Caco-2 (cell line): ENCODE measurements around the gene USP37. TPM values are rescaled to one million over a fixed set of nuclear protein-coding genes. Genes with fewer than 3 reads are reported as not detected.
A peak's percentile ranks its signal among the peaks of the same experiment; 100 is the strongest.

ENCODE experiments used
- BruUV-seq: library from RNA; stranded (reverse); fragments of 400-500 nt; replicated peaks from 2 replicates; lab custom pipeline; 2021; lab: Mats Ljungman, UMichigan
- CTCF ChIA-PET: fragments of 300-600 bp; sonication (Branson Sonifier 250); formaldehyde crosslinking; loops from one replicate; lab custom pipeline; 2022; ENCODE audit warnings: antibody characterized with exemption; lab: Charles Lee
- POLR2A ChIA-PET: fragments of 300-600 bp; sonication (Branson Sonifier 250); formaldehyde crosslinking; loops from one replicate; lab custom pipeline; 2022; ENCODE audit warnings: antibody characterized with exemption; lab: Charles Lee
- DNase-seq, 2 experiments: peaks; one replicate each; pipeline versions ENCODE4 v3.0.0 to v3.0.0-alpha.2; 2020 to 2022
- H3K27me3 ChIP-seq: replicated peaks from 2 replicates; pipeline ENCODE4 v1.6.0; 2011; ENCODE audit warnings: low read length; ENCODE audit not compliant: control insufficient read depth, insufficient read depth
- H3K36me3 ChIP-seq: 2 replicates; pipeline ENCODE4 v1.5.1; 2011; ENCODE audit warnings: low read length; ENCODE audit not compliant: control insufficient read depth, insufficient read depth
- H3K4me1 ChIP-seq: fragments of 250-450 bp; sonication (Bioruptor Pico); 2 replicates; pipeline ENCODE4 v1.5.1; 2020; ENCODE audit warnings: mild to moderate bottlenecking
- H3K4me3 ChIP-seq: 2 replicates; pipeline ENCODE4 v1.5.1; 2011; ENCODE audit warnings: low read depth, mild to moderate bottlenecking, control low read depth, low read length
- H3K9me3 ChIP-seq: fragments of 250-450 bp; sonication (Bioruptor Pico); 2 replicates; pipeline ENCODE4 v1.5.1; 2020; ENCODE audit warnings: mild to moderate bottlenecking, moderate library complexity
- H3K27ac Mint-ChIP-seq: one replicate; pipeline ENCODE4 v1.8.0; 2022; ENCODE audit warnings: mixed read lengths; ENCODE audit not compliant: unreplicated experiment
- H3K27me3 Mint-ChIP-seq: one replicate; pipeline ENCODE4 v1.8.0; 2022; ENCODE audit warnings: mixed read lengths; ENCODE audit not compliant: insufficient read depth, unreplicated experiment
- H3K36me3 Mint-ChIP-seq: one replicate; pipeline ENCODE4 v1.8.0; 2022; ENCODE audit warnings: mild to moderate bottlenecking, mixed read lengths; ENCODE audit not compliant: insufficient read depth, unreplicated experiment
- H3K4me1 Mint-ChIP-seq: one replicate; pipeline ENCODE4 v1.8.0; 2022; ENCODE audit warnings: low read depth, mixed read lengths; ENCODE audit not compliant: unreplicated experiment
- H3K4me3 Mint-ChIP-seq: one replicate; pipeline ENCODE4 v1.8.0; 2022; ENCODE audit warnings: mild to moderate bottlenecking, moderate library complexity, mixed read lengths; ENCODE audit not compliant: unreplicated experiment
- H3K9me3 Mint-ChIP-seq: one replicate; pipeline ENCODE4 v1.8.0; 2022; ENCODE audit warnings: mixed read lengths; ENCODE audit not compliant: unreplicated experiment
- CTCF ChIP-seq, 2 experiments: fragments of 200-600 bp in 1 of 2; IDR thresholded peaks; 1 replicate in 1 of 2; 2 replicates in 1 of 2; pipeline versions ENCODE4 v1.5.1 to v1.8.0; 2011 to 2022; ENCODE audit warnings: antibody characterized with exemption in 1 of 2, control low read depth in 1 of 2, inconsistent platforms in 1 of 2, low read depth in 1 of 2, low read length in 1 of 2, mild to moderate bottlenecking in 1 of 2, moderate library complexity in 1 of 2; ENCODE audit not compliant: insufficient read depth in 1 of 2, severe bottlenecking in 1 of 2, unreplicated experiment in 1 of 2
- intact Hi-C: fragments of 100-400 bp; cut with micrococcal nuclease; formaldehyde crosslinking; loops from one replicate; pipeline ENCODE4 v1.10.0; 2022; ENCODE audit not compliant: unreplicated experiment
- total RNA-seq: library from RNA; stranded (reverse); gene quantifications from 2 replicates; pipeline ENCODE4 v1.2.3, GENCODE V29; 2022

Gene USP37
- total RNA-seq, 1 experiment from 2014 or later, result 22.2 TPM

GRCh38 chr2:218425531-218425930 lies 142.6 kb downstream of the USP37 start:
- no peaks in the 10 kb centered on the region for H3K27me3 Mint-ChIP-seq
- Histone ChIP-seq H3K4me3 (no peak overlapping the region), H3K27me3 (no peaks in the 10 kb centered on the region), H3K4me1 (peaks cover 20% of the 10 kb centered on the region), H3K36me3 (peaks cover 18% of the 10 kb centered on the region), H3K9me3 (no peaks in the 10 kb centered on the region)
- peaks cover 86% of the 10 kb centered on the region for H3K36me3 Mint-ChIP-seq
- CTCF ChIA-PET, result interaction anchor here (0.5 to 0.6 kb wide), 2 partner anchors 13 to 38 kb away, joined by 5 to 7 read pairs; no protein-coding TSS in a partner anchor
- intact Hi-C loops, result no loop called here
- TF ChIP-seq CTCF (IDR thresholded peaks at IDR 0.05; ENCODE audit: insufficient read depth in 1 of 2, low read depth in 1 of 2, low read length in 1 of 2, severe bottlenecking in 1 of 2, unreplicated experiment in 1 of 2), result no peak
- no TSS peak for BruUV-seq
- peaks cover 18% of the 10 kb centered on the region for H3K4me1 Mint-ChIP-seq
- DNase-seq, result no peak
- H3K27ac Mint-ChIP-seq, result no peak overlapping the region
- POLR2A ChIA-PET, result interaction anchor here (0.6 to 0.9 kb wide), 2 partner anchors 17 to 34 kb away, joined by 3 read pairs; no protein-coding TSS in a partner anchor
- H3K9me3 Mint-ChIP-seq, result no peaks in the 10 kb centered on the region
- H3K4me3 Mint-ChIP-seq, result no peak overlapping the region

- POLR2A ChIA-PET, result no interaction called here
Measured at GRCh38 chr2:218423584-218423983, 144.6 kb downstream of the USP37 start.

GRCh38 chr2:218422403-218423086 lies 145.6 kb downstream of the USP37 start:
- Mint-ChIP-seq H3K4me1 (peaks cover 22% of the 10 kb centered on the region), H3K27me3 (no peaks in the 10 kb centered on the region), H3K27ac (peak overlapping the region; percentile 23), H3K4me3 (no peak overlapping the region), H3K36me3 (peaks cover 64% of the 10 kb centered on the region), H3K9me3 (no peaks in the 10 kb centered on the region)
- intact Hi-C loops, result no loop called here
- Histone ChIP-seq H3K9me3 (no peaks in the 10 kb centered on the region), H3K4me3 (no peak overlapping the region), H3K36me3 (peaks cover 10% of the 10 kb centered on the region), H3K4me1 (peaks cover 38% of the 10 kb centered on the region), H3K27me3 (no peaks in the 10 kb centered on the region)
- ChIA-PET CTCF (no interaction called here), POLR2A (no interaction called here)
- BruUV-seq, result no TSS peak
- no peak for TF ChIP-seq CTCF (IDR thresholded peaks at IDR 0.05; ENCODE audit: insufficient read depth in 1 of 2, low read depth in 1 of 2, low read length in 1 of 2, severe bottlenecking in 1 of 2, unreplicated experiment in 1 of 2)
- no peak for DNase-seq

More at GRCh38 chr2:218423584-218423983, 144.6 kb downstream of the USP37 start:
- DNase-seq, result no peak
- Histone ChIP-seq H3K4me3 (no peak overlapping the region), H3K9me3 (no peaks in the 10 kb centered on the region), H3K4me1 (peaks cover 27% of the 10 kb centered on the region), H3K27me3 (no peaks in the 10 kb centered on the region), H3K36me3 (peaks cover 13% of the 10 kb centered on the region)
- no peaks in the 10 kb centered on the region for H3K9me3 Mint-ChIP-seq
- peak overlapping the region; percentile 23 for H3K27ac Mint-ChIP-seq
- BruUV-seq, result no TSS peak
- no peak overlapping the region for H3K4me3 Mint-ChIP-seq
- no peak for TF ChIP-seq CTCF (IDR thresholded peaks at IDR 0.05; ENCODE audit: insufficient read depth in 1 of 2, low read depth in 1 of 2, low read length in 1 of 2, severe bottlenecking in 1 of 2, unreplicated experiment in 1 of 2)
- intact Hi-C loops, result no loop called here
- H3K27me3 Mint-ChIP-seq, result no peaks in the 10 kb centered on the region
- peaks cover 74% of the 10 kb centered on the region for H3K36me3 Mint-ChIP-seq
- H3K4me1 Mint-ChIP-seq, result peaks cover 19% of the 10 kb centered on the region
- CTCF ChIA-PET, result no interaction called here
